GM23248 (cell line): Measurements from ENCODE around the gene PDE3B.

Experiments used
- EZH2 ChIP-seq: fragments of 200-600 bp; sonication (generic); IDR thresholded peaks from 2 replicates; pipeline ENCODE4 v1.6.1; 2018; ENCODE audit warnings: antibody characterized with exemption, mild to moderate bottlenecking; ENCODE audit not compliant: insufficient read depth, poor library complexity, severe bottlenecking
- EZH2phosphoT487 ChIP-seq: fragments of 200-600 bp; sonication (generic); IDR thresholded peaks from 2 replicates; pipeline ENCODE4 v1.6.1; 2018; ENCODE audit warnings: antibody characterized with exemption, moderate library complexity, mild to moderate bottlenecking, low read depth; ENCODE audit not compliant: insufficient read depth

- no peak for TF ChIP-seq EZH2
- no peak for TF ChIP-seq EZH2phosphoT487
Measured at GRCh38 chr11:14656536-14657457, 13.2 kb downstream of the PDE3B start.
